Raji (cell line): Measurements from ENCODE around the gene HOXB4.

Experiments
- POLR2A ChIP-seq: IDR thresholded peaks from 2 replicates; pipeline ENCODE4 v1.6.1; 2011; ENCODE audit warnings: low read depth, low read length, control low read depth; ENCODE audit not compliant: insufficient read depth

HOXB4 gene

DNA sequence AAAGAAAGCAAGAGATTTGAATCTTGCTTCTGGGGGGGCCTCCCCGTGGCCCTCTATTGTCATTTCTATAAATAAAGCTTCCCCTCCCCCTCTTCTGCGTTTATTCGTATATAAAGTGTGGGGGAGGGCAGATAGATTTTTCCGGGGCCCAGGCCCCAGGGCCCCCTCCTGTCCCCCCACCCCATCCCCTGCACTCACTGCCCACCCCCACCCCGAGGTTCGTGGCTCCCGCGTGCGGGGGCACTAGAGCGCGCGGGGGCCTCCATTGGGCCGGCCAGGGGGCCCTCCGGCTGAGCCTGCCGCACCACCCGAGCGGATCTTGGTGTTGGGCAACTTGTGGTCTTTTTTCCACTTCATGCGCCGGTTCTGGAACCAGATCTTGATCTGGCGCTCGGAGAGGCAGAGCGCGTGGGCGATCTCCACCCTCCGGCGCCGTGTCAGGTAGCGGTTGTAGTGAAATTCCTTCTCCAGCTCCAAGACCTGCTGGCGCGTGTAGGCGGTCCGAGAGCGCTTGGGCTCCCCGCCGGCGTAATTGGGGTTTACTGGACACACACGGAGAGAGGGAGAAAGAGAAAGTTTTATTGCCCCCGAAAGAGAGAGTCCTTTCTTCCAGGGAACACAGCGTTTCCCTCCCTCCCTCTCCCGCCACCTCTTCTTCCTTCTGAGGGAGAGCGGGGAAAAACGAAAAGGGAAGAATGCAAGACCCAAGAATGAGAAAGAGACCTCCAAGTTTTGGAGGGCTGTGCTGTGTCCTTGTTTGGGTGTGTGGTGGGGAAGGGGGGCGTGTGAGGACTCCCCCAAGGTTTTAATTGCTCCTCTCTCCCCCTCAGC lies 1.5 kb downstream of the HOXB4 start:
- no peak for TF ChIP-seq POLR2A

DNA sequence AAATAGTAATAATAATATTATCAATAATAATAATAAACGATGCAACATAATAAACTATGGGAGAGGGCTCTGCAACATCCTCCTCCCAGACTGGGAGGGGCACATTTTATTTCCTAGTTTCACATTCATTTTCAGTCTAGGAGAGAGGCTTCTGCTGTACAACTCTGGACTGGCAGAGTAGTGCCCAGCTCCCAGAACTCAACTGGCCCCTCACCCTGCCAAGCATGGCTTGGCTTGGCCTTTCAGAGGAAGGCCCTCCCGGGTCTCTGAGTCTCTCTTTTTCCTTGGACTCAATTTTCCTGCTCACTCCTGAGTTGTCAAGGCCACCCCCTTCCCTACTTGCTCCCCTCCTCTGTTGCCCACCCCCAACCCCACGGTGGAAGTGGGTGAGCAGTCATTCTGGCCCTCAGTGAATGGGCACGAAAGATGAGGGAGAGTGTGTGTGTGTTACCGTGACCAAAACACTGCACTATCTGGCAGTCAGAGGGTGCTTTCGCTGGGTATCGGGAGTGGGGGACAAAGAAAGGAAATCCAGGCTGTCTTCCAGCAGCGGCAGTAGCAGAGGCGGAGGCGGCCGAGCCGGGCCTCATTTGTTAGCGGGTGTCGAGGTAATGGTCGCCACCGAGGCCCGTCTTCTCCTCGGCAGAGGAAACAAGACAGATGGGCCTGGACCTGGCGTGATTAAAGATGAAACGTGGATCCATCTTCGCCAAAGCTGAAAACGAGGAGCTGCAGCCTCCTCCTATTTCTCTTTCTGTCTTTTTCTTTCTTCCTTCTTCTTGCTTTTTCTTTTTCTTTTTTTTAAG lies 2.3 kb downstream of the HOXB4 start:
- no peak for TF ChIP-seq POLR2A

DNA sequence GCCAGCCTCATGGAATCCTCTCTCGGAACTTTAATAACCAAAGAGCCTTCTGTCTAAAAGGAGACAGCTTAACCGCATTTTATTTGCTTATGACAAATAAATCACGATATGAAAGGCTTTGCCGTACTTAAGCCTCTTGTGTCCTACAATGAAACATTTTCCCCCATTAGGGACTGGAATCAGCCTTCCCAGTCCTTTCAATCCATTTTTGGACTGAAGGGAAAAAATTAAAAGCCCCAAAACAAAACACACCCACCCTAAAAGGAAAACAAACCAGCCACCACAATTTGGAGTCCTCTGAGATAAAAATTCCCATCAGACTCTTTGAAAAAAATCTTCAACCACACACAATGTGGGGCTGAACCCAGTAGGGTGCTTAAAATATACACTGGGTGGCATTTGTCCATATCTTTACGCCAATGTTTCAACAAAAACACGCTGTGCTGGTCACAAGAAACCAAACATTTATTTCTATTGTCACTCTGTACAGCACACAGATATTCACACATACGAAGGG lies 3.0 kb downstream of the HOXB4 start:
- TF ChIP-seq POLR2A: no peak

DNA sequence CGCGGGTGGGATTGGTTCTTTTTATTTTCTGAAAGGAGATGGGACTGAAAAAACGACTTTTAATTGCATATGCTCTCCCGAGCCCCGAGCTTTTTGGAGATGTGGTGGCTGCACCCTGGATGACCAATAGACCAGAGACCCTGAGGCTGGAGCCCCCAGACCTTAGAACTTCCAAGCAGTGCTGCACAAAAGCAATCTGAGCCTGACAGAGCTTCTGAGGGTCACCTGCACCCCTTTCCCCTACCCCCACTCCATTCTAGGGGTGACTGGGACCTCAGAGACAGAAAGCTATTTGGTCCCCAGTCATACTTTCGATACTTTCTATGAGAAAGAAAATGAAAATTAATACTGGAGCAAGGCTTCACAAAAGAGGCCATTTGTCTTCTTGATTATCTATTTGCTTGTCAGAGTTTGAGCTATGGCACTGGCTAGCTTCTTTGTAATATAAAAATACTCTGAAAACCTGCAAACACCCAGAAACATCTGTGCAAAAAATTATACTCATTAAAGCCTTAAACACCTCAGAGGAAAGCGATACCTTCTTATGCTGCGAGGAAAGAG lies 3.6 kb downstream of the HOXB4 start:
- no peak for TF ChIP-seq POLR2A

DNA sequence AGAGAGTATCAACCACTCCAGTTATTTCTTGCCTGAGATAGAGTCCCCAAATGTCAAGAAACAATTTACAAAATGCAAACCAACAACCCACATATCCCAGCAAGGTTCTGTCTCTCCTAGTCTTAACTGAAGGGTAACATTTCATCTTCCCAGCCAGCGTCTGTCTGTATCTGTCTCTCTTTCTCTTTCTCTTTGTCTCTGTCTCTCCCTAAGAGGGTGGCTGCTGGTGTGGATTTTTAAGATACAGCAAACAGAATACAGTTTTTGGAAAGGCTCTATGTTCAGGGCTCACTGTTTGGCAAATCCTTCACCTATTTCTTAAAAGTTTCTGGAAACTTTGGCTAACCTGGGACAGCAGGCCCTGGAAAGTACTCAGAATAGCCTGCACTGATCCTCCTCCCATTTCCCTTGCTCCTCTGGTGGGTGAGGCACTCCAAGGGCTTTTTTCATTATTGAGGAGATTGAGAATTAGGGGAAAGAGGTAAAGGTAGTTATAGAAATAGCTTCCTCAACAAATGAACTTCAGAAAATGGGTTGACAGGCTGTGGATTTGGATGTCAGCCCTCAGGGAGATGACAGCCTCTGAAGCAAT lies 6.2 kb downstream of the HOXB4 start:
- TF ChIP-seq POLR2A: no peak

DNA sequence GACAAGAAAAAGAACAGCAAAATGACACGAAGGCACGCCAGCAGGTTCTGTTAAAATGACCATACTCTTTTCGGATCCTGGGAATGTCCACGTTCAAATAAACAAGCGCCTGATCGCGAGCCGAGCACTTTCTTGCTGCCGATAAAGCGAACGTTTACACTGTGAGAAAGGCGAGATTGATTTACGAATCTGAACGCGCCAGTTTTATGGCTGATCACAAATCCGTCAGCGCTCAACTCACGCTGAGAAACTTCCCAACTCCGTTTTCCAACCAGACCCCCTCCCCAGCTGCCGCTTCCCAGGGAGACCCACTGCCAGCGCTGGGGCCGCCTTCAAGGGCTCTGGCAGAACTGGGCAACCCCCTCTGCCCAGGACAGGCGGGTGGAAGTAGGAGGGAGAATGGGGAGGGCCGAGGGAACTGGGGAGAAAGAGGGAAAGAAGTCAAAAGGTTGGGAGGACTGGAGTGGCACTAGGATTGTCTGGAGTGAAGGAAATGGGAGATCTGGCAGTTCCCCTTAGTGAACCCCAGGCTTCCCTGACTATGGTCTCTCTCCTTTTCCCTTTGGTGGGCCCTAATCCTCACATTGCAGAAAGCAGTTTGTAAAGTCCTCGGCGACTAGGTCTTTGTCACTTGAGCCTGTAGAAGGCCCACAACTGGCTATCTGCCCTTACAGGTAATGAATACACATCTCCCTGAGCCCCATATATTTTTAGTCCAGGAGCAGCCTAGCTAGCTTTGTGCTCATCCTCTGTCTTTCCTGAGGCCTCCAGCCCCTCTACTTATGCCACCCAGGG lies 6.9 kb downstream of the HOXB4 start:
- TF ChIP-seq POLR2A: no peak

DNA sequence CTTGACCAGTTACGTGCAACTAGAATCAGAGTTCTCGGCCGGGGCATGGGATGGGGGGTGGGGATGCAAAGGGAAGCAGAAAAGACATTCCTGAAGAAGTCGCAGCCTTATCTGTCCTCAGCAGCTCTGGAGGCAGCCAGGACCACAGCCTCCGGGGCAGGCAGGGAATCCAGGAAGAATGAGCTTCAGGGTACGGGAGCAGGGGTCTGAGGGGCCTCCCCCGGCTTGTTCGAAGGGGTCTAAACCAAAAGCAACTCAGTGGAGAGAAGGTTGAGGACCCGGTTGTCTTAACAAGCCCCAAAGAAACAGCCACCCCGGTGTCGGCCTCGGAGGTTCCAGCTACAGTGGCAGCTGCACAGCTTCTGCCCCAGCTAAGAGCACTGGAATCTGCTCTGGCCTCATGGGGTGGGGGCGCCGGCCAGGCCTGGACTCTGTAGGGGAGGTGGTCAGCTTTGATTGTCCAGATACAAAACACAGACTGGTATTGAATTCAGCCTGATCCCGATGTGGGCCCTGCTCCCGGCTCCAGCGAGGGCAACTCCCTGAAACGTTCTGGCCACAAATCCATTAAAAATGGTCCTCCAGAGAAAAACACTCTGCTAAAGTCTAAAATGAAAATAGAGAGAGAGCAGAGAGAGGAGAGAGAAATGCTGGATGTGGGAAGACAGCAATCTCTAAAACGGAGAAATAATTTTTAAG lies 7.7 kb downstream of the HOXB4 start:
- no peak for TF ChIP-seq POLR2A

DNA sequence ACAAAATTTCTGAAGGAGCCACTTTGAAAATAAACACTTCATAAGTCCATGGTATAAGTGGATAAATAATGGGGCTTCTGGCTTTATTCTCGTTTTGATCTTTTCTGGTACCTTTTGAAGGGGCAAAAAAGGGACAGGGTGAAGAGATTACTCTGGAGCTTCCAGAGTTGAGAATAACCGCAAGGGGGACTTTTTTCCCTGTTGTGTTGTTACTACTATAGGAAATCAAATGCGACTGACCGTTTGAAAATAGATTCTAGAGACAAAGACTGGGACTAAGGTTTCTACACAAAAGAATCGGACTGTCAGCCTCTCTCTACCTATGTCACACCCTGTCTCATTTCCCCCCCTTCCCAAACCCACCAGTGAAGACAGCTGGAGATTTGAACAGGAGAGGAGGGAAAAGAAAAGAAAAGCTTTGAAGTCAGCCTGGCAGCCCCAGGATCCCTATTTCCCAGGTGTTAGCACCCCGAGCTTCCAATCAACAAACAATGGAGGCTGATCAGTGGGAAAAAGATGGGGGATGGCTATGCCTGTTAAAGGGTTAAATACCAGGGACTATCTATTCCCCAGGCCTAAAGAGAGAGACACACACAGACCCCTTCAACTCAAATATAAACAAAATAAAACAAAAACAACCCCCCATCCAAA lies 8.4 kb downstream of the HOXB4 start:
- TF ChIP-seq POLR2A: no peak

DNA sequence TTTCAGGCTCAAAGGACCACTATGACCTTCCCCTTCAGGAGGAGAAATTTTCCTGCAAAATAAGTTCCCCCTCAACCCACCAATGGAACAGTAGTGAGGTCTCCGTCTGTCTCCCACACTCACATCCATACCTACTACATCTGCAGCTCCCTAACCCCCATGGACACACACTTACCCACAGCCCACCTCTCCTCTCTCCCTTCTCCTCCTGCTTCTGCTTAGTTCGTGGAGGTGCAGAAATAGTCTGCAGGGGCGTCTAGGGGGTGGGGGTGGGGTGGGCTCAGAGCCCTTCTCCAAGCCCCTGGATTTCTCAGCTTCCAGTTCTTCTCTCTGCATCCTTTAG lies 8.9 kb downstream of the HOXB4 start:
- TF ChIP-seq POLR2A: no peak

DNA sequence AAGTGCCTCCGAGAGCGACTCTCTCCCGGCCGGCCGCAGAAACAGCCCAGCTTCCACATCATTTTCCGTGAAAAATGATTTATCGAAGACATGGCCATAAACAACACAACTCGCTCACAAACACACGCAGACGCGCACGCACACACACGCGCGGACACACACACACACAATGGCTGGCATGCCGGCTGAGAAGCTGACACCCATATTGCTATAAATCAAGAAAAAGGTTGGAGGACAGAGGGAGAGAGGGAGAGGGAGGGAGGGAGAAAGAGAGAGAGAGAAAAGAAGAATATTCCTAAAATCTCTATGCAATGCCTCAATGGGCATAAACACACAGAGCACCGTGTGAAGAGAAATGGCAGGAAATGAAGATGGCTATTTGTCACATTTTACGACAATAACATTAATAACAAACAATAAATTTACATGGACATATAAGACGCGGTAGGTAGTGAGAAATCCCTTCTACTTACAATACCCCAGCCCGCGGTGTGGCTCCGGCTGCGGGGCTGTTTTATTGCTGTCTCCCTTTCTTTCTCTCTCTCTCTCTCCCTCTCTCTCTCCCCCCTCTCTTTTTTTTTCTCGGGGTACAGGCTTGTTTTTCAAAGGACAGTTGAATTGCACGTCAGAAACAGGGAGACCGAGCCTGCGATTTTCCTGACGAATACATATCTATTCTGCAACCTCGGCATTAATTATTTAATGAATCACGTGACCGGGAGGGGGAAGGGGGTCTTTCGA lies 9.5 kb downstream of the HOXB4 start:
- TF ChIP-seq POLR2A: no peak

DNA sequence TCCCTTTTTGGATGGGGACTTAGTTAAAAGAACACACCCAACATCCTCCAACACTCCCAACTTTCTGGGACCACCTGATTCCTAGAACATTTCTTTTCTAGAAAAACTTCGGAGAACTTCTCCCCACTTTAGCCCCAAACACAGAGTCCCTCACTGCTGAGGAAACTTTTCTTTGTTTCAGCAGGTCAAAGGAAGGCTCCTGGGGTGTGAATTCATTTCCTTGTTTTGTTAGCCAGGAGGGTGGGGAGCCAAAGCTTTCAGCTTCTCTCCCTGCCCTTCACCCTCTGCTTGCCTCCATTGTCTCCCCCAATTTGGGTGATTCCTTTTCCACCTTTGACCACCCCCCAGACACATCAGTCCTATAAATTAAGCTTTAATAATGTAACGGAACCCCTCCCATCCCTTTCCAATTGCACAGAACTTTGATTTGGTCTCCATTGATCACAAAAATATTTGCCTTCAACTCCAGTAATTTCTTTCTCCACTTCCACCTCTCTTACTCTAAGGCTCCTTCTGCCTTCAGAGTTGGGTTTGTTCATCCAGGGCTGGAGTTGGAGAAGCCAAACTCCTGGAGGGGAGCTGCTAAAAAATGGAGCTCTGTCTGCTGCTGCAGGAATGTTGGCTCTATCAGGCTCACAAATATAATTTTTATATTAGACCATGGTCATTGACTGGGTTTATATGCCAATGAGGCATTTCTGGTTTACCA lies 10.3 kb downstream of the HOXB4 start:
- no peak for TF ChIP-seq POLR2A

DNA sequence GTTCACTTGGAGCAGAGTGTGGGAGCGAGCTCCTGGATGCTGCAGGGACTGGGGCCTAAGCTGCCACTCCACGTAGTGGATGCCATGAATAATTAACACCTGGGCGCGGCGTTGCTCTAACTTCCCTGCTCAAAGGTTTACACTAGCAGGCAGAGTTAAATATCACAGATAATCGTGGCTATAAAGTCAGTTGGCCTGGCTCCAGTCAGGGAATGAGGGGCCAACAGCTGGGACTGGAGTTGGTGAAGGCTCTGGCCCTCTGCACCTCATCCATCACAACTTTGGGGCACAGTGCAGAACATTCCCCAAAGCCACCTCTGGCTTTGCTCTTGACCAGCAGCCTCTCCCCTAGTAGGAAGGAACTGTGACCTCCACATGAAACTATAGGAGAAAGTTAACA lies 10.9 kb downstream of the HOXB4 start:
- no peak for TF ChIP-seq POLR2A

DNA sequence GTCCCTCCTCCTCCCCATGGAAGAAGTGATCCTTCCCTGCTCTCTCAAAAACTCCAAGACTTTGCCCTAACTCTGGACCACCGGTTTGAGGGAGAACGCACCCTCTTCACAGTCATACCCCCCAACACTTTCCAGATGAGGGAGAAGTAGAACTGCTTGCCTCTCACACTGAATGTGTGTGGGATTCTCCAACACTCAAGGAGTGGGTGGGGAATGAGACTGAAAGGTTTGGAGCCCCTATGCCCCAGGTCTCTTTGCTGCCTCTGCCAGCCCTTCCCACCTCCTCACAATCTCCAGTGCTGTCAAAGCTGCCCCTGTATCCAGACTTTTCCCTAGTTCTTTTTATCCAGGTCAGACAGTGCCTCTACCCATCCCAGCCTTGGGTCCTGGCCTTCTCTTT lies 11.4 kb downstream of the HOXB4 start:
- no peak for TF ChIP-seq POLR2A
